Measurements from ENCODE around the gene OR2T27.

The OR2T27 gene

DNA sequence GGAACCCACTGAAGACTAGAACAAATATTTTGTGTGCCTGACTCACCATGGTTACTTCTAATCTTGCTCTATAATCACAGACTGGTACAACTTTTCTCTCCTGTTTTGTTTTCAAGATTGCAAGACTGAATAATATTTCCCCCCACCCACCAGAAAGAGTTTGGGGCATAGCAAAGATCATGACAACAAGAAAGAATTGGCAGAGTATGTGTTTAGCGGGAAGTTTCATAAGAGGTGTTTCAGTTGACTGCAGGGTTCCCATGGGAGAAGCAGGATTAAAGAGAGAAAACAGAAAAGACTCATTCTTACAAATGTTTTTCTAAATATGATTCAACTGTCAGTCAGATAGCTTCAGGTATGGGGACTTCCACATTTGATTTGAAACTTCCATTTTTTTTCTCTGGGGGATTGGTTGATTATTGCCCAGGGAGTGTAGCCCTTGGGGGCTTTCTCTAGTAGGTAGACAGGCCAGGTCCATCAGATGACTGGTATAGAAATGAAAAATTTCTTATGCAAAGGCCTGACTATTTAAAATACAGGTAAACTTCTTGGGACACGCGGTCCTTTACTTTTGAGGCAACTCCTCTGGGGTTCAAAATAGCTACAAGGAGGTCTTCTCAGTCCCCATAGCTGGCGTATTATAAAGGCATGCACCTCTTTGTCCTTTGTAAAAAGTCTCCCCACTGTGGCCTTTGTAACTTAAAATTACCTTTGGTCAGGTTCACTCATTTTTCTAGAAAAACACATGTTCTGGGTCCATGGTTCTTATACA is 33.4 kb upstream of the OR2T27 start:
- Histone ChIP-seq H3K9me3 (ENCODE audit: control insufficient read depth, insufficient read depth, low read depth, low read length) (no peaks in the 10 kb centered on the region), H3K27ac (ENCODE audit: extremely low read depth, low read depth, low read length) (no peak overlapping the region), H3K4me1 (ENCODE audit: control insufficient read depth, insufficient read depth, low read length) (no peaks in the 10 kb centered on the region), H3K36me3 (ENCODE audit: control insufficient read depth in 2 of 2, insufficient read depth in 1 of 2, low read length in 2 of 2) (no peaks in the 10 kb centered on the region), H3K4me3 (ENCODE audit: low read depth, low read length) (no peak overlapping the region)
- TF ChIP-seq ZNF560 (tag by site-specific recombination; IDR thresholded peaks at IDR 0.05; ENCODE audit: borderline replicate concordance) (no peak), ZNF37A (tag by site-specific recombination; IDR thresholded peaks at IDR 0.05) (no peak), HOXA7 (CRISPR knock-in tag; IDR thresholded peaks at IDR 0.05; ENCODE audit: borderline replicate concordance) (no peak), ZBTB17 (tag by site-specific recombination; IDR thresholded peaks at IDR 0.05) (no peak), SP2 (tag by site-specific recombination; IDR thresholded peaks at IDR 0.05) (no peak), ZSCAN16 (tag by site-specific recombination; IDR thresholded peaks at IDR 0.05) (no peak), ZNF202 (tag by site-specific recombination; IDR thresholded peaks at IDR 0.05; ENCODE audit: borderline replicate concordance) (no peak), ZNF837 (tag by site-specific recombination; IDR thresholded peaks at IDR 0.05) (no peak), ZNF155 (tag by site-specific recombination; IDR thresholded peaks at IDR 0.05) (no peak), ZNF138 (tag by site-specific recombination; IDR thresholded peaks at IDR 0.05; ENCODE audit: borderline replicate concordance) (no peak), ZNF555 (tag by site-specific recombination; conservative IDR thresholded peaks at IDR 0.05) (no peak), ZNF335 (tag by site-specific recombination; conservative IDR thresholded peaks at IDR 0.05) (no peak), ZNF677 (tag by site-specific recombination; IDR thresholded peaks at IDR 0.05) (no peak), TRIM28 (IDR thresholded peaks at IDR 0.05; ENCODE audit: borderline replicate concordance, low read length) (no peak)
- TF ChIP-seq, protein P1, sequence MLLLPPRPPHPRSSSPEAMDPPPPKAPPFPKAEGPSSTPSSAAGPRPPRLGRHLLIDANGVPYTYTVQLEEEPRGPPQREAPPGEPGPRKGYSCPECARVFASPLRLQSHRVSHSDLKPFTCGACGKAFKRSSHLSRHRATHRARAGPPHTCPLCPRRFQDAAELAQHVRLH (tag by site-specific recombination; IDR thresholded peaks at IDR 0.05) = no peak
- TF ChIP-seq, protein P2, sequence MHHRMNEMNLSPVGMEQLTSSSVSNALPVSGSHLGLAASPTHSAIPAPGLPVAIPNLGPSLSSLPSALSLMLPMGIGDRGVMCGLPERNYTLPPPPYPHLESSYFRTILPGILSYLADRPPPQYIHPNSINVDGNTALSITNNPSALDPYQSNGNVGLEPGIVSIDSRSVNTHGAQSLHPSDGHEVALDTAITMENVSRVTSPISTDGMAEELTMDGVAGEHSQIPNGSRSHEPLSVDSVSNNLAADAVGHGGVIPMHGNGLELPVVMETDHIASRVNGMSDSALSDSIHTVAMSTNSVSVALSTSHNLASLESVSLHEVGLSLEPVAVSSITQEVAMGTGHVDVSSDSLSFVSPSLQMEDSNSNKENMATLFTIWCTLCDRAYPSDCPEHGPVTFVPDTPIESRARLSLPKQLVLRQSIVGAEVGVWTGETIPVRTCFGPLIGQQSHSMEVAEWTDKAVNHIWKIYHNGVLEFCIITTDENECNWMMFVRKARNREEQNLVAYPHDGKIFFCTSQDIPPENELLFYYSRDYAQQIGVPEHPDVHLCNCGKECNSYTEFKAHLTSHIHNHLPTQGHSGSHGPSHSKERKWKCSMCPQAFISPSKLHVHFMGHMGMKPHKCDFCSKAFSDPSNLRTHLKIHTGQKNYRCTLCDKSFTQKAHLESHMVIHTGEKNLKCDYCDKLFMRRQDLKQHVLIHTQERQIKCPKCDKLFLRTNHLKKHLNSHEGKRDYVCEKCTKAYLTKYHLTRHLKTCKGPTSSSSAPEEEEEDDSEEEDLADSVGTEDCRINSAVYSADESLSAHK (tag by site-specific recombination; IDR thresholded peaks at IDR 0.05) = no peak
- TF ChIP-seq, protein P3, sequence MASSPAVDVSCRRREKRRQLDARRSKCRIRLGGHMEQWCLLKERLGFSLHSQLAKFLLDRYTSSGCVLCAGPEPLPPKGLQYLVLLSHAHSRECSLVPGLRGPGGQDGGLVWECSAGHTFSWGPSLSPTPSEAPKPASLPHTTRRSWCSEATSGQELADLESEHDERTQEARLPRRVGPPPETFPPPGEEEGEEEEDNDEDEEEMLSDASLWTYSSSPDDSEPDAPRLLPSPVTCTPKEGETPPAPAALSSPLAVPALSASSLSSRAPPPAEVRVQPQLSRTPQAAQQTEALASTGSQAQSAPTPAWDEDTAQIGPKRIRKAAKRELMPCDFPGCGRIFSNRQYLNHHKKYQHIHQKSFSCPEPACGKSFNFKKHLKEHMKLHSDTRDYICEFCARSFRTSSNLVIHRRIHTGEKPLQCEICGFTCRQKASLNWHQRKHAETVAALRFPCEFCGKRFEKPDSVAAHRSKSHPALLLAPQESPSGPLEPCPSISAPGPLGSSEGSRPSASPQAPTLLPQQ (tag by site-specific recombination; IDR thresholded peaks at IDR 0.05) = no peak
- TF ChIP-seq, protein P4, sequence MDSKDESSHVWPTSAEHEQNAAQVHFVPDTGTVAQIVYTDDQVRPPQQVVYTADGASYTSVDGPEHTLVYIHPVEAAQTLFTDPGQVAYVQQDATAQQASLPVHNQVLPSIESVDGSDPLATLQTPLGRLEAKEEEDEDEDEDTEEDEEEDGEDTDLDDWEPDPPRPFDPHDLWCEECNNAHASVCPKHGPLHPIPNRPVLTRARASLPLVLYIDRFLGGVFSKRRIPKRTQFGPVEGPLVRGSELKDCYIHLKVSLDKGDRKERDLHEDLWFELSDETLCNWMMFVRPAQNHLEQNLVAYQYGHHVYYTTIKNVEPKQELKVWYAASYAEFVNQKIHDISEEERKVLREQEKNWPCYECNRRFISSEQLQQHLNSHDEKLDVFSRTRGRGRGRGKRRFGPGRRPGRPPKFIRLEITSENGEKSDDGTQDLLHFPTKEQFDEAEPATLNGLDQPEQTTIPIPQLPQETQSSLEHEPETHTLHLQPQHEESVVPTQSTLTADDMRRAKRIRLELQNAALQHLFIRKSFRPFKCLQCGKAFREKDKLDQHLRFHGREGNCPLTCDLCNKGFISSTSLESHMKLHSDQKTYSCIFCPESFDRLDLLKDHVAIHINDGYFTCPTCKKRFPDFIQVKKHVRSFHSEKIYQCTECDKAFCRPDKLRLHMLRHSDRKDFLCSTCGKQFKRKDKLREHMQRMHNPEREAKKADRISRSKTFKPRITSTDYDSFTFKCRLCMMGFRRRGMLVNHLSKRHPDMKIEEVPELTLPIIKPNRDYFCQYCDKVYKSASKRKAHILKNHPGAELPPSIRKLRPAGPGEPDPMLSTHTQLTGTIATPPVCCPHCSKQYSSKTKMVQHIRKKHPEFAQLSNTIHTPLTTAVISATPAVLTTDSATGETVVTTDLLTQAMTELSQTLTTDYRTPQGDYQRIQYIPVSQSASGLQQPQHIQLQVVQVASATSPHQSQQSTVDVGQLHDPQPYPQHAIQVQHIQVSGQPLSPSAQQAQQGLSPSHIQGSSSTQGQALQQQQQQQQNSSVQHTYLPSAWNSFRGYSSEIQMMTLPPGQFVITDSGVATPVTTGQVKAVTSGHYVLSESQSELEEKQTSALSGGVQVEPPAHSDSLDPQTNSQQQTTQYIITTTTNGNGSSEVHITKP (tag by site-specific recombination; IDR thresholded peaks at IDR 0.05) = no peak
- TF ChIP-seq, protein P5, sequence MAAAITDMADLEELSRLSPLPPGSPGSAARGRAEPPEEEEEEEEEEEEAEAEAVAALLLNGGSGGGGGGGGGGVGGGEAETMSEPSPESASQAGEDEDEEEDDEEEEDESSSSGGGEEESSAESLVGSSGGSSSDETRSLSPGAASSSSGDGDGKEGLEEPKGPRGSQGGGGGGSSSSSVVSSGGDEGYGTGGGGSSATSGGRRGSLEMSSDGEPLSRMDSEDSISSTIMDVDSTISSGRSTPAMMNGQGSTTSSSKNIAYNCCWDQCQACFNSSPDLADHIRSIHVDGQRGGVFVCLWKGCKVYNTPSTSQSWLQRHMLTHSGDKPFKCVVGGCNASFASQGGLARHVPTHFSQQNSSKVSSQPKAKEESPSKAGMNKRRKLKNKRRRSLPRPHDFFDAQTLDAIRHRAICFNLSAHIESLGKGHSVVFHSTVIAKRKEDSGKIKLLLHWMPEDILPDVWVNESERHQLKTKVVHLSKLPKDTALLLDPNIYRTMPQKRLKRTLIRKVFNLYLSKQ (tag by site-specific recombination; IDR thresholded peaks at IDR 0.05; ENCODE audit: borderline replicate concordance) = no peak
- ChIA-PET CTCF (no interaction called here), POLR2A (no interaction called here)

All from HEK293 (cell line).